ENCODE data around the gene TMEM92.

Gene TMEM92

GRCh38 chr17:50274142-50274896 is at the start of gene TMEM92:
Gene TMEM92, plus strand, starts transcription at chr17:50274466. Its CDS starts 36 bp downstream, at chr17:50274502.
- DNase-seq (ENCODE audit: low read depth), result no peak

- DNase-seq (ENCODE audit: low read depth), result no peak
Observed at GRCh38 chr17:50225701-50226240, 48.5 kb upstream of the TMEM92 start.

DNA sequence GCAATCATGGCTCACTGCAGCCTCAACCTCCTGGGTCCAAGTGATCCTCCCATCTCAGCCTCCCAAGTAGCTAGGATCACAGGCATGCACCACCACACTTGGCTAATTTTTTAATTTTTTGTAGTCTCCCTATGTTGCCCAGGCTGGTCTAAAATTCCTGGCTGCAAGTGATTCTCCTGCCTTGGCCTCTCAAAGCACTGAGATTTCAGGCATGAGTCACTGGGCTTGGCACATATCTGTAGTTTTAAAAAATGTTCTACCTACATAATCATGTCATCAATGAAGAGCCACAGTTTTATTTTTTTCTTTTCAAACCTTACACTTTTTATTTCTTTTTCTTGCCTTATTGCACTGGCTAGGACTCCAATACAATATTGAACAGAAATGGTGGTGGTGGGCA is 39.7 kb upstream of the TMEM92 start:
- DNase-seq (ENCODE audit: low read depth), result no peak

- no peak for DNase-seq (ENCODE audit: low read depth)
Observed at GRCh38 chr17:50237901-50238300, 36.4 kb upstream of the TMEM92 start.

- no peak for DNase-seq (ENCODE audit: low read depth)
Observed at GRCh38 chr17:50238601-50239280, 35.5 kb upstream of the TMEM92 start.

GRCh38 chr17:50239937-50240336 is 34.3 kb upstream of the TMEM92 start:
- DNase-seq (ENCODE audit: low read depth), result no peak

DNA sequence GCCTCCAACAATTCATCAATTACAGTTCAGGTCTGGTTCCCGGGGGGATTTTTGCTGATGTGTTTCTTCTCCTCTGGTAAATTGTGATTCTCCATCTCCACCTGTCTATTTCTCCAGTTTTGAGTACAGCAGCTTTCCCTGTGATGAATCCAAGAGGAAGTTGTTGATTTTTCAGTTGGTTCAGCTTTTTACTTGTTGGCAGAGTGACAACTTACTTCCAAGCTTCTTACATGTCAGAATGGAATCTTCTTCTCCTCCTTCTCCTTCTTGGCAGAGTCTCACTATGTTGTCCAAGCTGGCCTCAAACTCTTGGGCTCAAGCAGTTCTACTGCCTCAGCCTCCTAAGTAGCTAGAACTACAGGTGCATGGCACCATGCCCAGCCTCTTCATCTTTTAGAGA is 33.4 kb upstream of the TMEM92 start:
- no peak for DNase-seq (ENCODE audit: low read depth)

DNA sequence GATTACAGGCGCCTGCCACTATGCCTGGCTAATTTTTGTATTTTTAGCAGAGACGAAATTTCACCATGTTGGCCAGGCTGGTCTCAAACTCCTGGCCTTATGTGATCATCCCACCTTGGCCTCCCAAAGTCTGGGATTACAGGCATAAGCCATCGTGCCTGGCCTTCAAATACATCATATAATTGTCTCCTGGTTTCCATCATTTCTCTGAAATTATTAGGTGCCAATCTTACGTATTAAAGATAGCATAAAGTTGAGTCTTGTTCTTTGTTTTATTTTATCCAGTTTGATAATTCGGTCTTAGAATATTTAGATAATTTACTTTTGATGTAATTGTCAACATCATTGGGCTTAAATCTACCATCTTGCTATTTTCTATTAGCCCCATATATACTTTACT is 32.8 kb upstream of the TMEM92 start:
- no peak for DNase-seq (ENCODE audit: low read depth)

GRCh38 chr17:50244771-50245170 is 29.5 kb upstream of the TMEM92 start:
- DNase-seq (ENCODE audit: low read depth), result no peak

GRCh38 chr17:50248255-50248654 is 26.0 kb upstream of the TMEM92 start:
- no peak for DNase-seq (ENCODE audit: low read depth)

GRCh38 chr17:50252781-50253180 is 21.5 kb upstream of the TMEM92 start:
- no peak for DNase-seq (ENCODE audit: low read depth)

- no peak for DNase-seq (ENCODE audit: low read depth)
Observed at GRCh38 chr17:50255766-50256635, 18.3 kb upstream of the TMEM92 start.

GRCh38 chr17:50256826-50257618 is 17.2 kb upstream of the TMEM92 start:
- DNase-seq (ENCODE audit: low read depth), result no peak

DNA sequence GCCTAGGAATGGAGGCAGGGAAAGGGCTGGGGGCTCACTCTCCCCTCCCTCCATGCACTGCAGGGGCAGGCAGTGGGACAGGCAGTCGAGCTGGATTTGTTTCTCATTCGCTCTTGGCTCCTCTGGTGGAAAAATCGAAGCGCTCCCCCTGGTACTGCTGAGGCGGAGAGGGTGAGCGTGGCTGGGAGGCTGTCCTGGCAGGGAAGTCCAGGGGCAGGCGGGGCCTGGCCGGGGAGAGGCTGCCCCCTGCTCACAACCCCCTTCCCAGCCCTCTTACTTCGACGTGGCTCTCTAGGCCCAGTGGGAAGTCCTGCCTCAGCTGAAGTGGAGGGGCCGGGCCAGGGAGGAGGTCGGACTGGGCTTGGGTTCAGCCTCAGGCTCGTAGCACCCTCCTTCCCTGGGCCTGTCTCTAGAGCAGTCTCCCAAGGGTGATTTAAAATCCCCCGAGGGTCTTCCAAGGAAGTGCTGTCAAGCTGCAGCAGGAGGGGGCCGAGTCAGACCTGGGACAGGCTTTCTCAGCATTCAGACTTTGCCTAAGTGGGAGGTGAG is 16.5 kb upstream of the TMEM92 start:
- DNase-seq (ENCODE audit: low read depth), result no peak

GRCh38 chr17:50258647-50259476 is 15.4 kb upstream of the TMEM92 start:
- no peak for DNase-seq (ENCODE audit: low read depth)

DNA sequence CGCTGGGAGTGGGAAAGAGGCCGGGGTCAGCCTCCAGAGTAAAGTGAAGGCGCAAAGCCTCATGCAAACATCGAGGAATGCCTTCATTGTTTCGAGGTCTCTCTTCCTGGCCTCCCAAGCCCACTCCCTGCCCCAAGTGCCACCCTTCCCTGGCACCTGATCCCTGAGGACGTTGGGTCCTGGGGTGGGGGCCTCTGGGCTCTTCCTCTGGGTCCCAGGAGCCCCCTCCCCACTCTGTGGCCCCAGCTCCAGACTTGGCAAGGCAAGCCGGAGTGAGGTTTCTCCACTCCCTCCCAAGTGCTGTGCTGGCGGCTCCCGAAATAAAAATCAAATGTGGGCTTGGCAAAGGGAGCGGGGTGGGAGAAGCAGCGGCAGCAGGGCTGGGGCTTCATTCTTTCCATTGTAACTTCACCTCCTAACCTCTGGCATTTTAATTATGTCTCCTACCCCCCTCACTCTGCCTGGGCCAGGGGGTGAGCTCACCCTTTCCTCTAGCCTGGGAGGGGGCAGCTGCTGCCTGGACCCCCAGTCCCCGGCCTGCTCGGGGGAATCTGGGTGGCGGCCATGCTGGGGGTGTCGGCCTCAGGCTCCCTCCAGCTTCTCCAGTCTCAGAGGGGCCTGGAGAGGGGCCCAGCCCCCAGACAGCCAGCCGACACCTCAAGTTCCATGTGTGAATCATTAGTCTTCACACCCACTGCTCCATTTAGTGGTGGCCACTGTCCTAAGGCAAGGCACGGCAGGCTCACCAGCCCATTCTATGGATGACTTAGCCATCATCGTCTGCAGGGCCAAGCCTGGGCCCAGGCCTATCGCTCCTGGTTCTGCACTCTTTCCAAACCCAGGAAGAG is 14.6 kb upstream of the TMEM92 start:
- DNase-seq (ENCODE audit: low read depth), result no peak

- DNase-seq (ENCODE audit: low read depth), result no peak
Observed at GRCh38 chr17:50260501-50260911, 13.8 kb upstream of the TMEM92 start.

DNA sequence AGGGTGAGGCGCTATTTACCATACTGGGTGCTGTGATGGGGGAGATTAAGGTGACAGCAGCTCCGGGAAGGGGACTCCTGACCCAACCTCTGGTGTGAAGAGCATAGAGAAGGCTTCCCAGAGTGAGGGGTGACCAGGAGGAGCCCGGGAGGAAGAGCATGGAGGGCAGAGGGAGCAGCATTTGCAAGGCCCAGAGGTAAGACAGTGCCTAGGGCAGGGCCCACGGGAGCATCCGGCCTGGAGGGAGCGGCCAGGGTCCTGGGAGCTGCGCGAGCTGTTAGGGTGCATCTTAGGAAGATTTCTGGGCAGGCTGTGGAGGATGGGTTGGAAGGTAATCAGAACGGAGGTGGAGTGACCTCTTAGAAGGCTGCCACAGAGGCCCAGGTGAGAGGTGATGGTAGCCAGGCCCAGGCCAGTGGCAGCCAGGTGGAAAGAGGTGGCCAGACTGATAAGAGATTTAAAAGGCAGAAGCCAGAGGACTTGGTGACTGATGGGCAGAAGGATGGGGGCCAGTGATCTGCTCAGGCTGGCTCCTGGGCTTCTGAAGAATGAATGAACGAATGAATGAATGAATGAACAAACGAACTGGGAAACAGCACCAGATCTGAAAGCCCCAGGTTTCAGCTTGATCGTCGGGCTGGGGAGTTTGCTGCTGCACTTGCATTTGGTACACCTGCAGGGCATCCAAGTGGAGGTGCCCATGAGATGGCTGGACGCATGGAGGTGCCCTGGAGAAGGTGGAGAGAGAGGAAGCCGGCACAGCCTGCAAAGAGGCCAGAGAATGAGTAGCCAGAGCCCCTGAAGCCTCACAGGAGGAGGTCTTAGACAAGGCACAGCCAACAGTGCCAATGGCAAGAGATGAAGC is 13.0 kb upstream of the TMEM92 start:
- DNase-seq (ENCODE audit: low read depth), result no peak

Measured in activated gamma-delta T cell treated with anti-CD3 and anti-CD28 coated beads, Interleukin-2, amount 50 U/mL, for 16 hours (primary cell).